Measurements from ENCODE around the gene EGFR. TPM values are rescaled to one million over a fixed set of nuclear protein-coding genes. Genes with fewer than 3 reads are reported as not detected.

The EGFR gene
- total RNA-seq, 1 donor, result under 0.01 TPM

DNA sequence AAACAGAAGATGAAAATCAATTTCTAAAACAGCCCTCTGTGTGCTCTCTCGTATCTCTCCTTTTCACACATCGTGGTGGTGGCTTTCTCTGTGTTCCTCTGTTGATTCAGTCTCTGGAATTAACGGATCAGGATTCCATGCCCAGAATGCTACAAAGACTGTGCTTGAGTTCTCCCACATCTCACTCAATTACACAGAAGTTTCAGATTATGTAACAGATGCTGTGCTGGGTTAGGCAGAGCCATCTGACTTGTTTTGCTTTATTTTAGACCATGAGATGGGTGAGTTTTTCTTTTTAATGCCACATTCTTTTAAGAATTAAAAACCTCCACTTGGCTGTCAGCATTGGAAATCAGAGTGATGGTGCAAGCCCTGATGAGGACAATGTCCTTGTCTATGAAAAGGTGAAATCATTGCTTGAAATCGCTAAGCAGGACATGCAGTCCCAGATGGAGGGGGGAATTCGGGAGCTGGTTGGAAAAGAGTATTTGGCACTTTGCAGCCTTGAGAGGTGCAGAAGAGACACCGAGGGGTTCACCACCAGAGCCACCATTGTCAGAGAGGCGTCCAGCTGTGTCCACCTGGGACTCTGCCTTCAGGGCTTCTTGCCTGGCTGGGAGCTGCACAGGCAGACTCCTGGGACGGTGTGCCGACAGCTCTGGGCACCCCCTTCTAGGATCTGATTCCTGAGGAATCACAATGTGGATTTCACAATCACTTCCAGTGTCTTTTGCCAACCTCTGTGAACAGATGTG lies 80.4 kb downstream of the EGFR start:
- DNase-seq (ENCODE audit: low read depth in 2 of 3, low spot score in 2 of 3), result no peak

DNA sequence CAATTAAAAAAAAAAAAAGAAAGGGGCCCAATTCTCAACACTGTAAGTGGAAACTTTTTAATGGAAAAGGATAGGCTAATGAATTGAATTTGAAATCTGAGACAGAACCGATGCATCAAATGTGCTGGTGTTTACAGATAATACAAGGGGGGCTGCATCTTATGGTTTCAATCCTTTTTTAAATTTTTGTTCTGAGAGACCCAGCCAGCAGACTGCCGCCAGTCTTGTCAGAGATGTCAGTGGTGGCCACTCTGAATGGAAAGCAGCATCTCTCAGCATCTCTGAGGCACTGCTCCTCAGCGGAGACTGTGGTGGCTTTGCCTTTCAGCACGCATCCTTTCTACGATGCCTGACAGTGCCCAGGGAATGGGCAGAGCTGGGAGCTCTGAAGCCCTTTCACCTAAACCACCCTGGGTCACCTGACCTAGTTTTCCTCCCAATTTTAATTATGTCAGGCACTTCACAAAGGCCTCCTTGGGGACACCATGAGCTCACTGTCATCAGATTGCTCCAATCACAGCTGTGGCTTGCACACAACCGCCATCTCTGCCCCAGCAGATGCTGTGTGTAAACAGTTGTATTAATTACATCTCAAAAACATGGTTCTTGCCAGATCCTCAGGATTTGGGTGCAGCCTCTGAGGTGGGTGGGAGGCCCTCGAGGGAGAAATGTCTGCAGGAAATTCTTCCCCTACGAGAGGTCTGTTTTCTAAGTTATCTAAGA lies 81.2 kb downstream of the EGFR start:
- DNase-seq (ENCODE audit: low read depth in 2 of 3, low spot score in 2 of 3), result no peak

DNA sequence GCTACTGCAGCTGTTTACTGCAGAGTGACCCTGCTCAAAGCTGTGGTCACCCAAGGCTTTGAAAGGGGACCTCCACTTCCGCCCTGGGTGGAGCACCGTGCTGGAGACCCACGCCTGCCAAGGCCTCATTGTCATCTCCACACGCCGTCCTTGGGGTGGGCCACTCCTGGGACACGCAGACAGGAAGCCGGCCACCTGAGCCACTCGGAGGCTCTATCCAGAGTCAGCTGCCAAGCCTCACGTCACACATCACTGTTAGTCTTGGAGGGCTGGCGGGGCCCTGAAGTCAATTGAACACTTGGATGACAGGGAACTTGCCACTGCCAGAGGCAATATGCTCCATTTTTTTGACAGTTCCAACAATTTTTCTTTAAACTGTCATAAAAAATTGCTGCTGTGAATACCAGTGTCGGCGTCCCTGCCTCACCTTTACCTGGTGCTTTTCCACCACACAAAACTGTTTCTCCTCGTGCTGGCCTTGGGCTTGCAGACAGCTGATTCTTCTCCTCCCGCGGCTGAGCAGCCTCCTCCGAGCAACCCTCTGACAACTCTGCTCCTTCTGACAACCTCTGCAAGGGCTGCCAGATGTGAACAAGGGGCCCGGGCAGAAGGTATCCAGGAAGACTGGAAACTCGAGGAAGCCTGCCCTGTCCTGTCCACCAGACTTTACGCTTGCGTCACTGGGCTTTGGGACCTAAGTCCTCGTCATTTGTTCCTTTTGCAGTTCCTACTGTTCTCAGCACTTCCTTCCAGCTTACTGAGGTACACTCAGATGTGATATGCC lies 81.9 kb downstream of the EGFR start:
- no peak for DNase-seq (ENCODE audit: low read depth in 2 of 3, low spot score in 2 of 3)

DNA sequence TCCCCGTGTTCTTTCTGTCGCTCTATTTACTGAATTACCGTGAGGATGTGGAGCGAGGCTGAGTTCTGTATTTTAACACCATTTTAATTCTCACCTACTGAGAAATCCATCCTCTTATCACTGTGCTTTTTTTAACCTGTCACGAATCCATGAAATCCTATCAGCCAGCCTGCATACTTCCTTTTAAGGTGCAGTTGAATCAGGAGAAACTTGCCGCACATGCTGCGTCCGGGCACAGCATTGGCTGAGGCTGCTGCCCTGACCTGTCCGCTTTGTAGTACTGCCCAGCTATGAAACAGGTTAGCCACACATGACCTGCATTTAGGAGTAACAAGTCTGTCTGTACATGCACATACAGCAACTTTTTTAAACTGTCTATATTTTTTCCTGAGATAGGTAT lies 82.5 kb downstream of the EGFR start:
- DNase-seq (ENCODE audit: low read depth in 2 of 3, low spot score in 2 of 3), result no peak

DNA sequence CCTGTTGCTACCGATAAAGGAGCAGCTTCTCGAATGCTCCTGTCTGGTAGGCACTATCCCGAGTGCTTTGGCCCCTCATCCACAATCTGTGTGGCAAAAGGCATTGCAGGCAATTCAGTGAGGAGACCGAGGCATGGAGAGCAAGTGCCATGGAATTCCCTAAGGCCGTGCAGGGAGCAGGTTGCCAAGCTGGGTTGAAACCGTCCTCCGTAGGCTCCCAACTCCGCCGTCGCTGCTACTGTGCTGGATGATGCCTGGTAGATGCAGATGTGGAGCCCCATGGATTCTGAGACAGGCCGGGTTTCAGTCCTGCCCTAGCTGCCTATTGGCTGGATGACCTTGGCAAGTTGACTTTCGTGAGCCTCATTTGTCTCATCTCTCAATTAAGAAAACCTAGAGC lies 85.3 kb downstream of the EGFR start:
- no peak for DNase-seq (ENCODE audit: low read depth in 2 of 3, low spot score in 2 of 3)

DNA sequence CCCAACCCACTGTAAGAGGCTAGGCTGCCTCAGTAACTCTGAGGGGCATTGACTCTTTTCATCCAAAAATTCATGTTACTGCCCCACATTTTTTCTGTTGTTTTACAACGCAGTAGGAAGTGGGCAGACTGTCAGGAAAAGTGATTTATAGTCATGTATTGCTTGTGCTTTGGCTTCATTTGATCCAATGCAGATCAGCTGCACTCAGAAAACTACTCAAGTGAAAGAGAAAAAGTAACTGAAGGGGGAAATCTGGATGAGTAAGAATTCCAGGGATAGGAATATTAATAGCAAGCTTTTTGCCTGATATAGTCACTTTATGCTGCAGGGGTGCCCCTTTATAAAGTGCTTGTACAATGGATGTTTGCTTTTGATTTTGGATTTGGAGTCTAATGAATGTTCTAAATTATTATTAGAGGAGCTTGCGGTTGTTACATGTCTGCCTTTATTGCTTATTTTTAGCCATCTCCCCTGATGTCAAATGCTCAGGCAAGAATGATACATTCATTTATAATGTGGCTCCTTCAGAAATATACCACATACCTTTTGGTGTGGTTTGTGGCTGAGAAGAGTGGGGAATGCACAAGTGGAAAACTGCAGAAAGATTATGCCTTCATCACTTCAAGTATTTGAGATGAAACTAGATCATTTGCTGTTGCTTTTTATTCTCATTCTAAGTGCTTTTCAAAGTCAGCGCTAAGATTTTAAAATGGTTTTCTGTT lies 86.1 kb downstream of the EGFR start:
- no peak for DNase-seq (ENCODE audit: low read depth in 2 of 3, low spot score in 2 of 3)

DNA sequence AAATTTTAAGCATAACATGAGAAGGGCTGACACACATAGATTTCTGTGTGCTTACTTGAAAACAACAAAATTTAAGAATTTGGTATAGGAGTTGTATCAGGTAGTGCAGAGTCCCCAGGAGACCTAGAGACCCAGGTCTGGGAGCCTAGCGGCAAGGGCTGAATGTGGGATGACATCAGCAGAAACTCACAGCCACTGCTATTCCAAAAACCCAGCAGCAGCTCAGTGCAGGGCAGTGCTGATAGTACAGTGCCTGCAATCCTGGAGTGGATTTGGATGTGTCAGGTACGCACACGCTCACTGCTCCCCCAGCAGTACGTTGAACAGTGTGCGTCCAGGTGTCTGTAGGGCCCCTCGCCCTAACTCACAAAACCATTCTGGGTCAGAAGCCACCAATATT lies 87.1 kb downstream of the EGFR start:
- DNase-seq (ENCODE audit: low read depth in 2 of 3, low spot score in 2 of 3), result no peak

DNA sequence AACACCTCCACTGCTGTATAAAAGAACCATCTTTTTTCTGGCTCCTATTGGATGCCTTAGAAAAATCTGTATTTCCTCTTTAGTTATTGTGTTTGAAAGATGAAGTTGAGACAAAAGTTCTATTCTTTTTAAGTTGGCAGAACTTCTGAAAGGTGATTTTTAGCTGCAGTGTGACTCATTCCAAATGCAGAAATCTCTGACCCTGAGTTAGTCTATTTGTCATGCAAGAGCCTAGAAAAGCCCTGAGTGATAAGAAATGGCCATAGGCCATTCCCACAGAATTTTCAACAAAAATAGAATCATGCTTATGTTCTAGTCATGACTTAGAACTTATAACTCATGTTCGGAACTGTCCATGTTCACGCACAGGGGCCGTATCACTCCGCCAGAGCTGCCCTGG lies 89.1 kb downstream of the EGFR start:
- no peak for DNase-seq (ENCODE audit: low read depth in 2 of 3, low spot score in 2 of 3)

DNA sequence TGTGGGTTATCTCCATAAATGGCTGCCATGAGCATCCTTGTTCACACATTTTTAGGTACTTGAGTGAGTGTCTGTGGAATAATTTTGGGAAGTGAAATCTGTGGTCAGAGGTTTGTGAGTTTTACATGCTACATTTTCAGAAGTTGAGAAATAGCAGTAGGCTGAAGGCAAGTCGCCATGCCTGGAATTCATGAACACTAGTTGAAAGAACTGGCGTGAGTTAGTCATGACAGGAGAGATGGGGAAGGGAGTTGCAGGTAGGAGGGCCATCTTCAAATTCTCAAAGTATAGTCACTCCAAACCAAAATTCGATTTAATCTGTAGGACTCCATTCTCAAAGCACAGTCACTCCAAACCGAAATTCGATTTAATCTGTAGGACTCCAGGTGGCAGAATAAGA lies 89.6 kb downstream of the EGFR start:
- DNase-seq (ENCODE audit: low read depth in 2 of 3, low spot score in 2 of 3), result no peak

DNA sequence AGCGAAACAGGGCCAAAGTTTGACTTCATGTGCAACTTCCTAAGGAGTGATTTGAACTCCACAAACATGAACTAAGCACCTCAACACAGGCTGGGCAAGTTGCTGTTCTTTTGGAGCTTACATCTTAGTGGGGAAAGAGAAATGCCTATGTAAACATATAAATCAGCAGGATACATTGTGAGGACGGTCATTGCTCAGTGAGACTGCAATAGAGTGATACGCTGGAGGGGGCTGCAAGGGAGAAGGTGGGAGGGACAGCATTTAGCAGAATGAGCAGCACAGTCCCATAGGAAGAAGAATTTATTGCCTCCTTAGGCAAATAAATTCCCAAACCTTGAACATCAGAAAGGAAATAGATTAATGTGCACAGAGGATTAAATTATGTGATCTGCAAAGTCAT lies 90.0 kb downstream of the EGFR start:
- DNase-seq (ENCODE audit: low read depth in 2 of 3, low spot score in 2 of 3), result no peak

DNA sequence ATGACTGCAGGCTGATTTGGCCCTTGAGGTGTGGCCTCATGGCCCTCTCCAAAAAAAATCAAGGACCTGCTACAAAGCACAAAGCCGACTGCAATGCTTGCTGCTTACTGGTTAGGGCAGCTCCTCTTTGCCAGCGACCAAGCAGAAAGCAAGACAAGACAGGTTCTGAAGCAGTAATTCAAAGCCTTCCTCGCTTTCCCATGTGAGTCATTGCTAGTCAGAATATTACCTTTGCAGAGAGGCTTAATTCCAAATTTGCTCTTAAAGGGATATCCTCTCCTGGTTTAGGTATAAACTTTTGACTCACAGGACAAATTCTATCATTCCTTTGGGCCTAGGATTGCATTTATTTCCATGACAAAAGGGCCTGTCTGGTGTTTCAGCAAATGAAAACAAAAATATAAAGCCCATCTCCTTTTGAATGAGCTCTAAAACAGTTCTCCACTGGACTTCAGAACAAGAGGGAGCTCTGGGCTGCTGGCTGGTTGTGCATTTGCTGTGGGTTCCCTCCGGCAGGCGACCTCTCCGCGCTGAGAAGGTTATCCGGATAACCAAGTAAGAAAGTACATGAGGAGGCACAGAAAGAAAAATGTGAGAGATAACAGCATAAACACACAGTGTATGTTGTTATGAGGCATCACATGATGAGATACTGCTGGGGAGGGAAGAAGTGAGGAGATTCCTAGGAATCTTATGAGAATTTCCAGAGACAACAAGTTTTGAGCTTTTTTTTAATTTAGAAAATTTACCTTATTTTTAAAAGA lies 90.8 kb downstream of the EGFR start:
- no peak for DNase-seq (ENCODE audit: low read depth in 2 of 3, low spot score in 2 of 3)

DNA sequence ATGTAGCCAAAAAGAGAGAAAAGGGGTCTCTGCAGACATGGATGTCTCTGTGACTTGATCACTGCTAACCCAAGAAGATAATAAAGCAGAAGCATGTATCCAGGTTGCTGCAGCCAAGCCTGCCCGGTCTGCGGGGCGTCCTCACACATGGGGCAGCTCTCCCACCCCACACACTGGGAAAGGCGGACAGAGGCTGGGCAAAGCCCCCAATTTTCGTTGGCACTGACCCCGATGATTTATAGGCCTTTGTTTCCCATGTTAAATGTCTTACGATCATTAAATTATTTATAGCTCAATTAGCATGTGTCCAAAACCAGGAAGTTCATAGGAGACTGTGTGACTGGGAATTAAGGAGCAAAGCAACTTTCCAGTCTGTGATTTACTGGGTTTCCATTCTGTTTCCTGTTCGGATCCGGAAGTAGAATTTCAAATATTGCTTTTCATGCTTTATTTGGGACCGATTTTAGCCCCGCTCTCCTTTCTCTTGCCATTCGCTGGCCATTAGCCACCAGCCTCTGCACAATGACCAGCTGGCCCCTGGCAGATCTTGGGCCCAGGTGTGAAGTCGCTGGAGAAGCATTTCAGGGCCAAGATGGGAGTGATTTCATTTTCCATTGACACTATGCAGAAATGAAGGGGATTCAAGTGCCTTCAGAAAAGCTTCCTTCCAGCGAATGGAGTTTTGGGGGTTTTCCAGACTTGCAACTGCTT lies 91.6 kb downstream of the EGFR start:
- DNase-seq (ENCODE audit: low read depth in 2 of 3, low spot score in 2 of 3), result no peak

DNA sequence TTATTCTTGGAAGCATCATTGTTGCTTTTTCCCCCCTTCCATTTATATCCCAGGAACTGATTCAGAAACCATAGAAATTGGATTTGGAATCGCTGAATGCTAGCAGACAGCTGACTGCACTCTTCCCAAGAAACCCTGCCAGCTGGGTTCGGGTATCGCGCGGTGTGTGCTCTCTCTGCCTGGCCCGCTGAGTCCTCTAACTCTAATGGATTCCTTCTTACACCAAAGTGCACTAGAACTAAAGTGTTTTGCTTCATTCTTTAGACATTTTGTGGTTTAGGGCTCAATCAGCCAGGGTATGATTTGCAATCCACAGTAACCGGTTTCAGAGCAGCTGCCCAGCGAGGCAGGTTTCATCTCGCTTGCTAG lies 92.2 kb downstream of the EGFR start:
- no peak for DNase-seq (ENCODE audit: low read depth in 2 of 3, low spot score in 2 of 3)

DNA sequence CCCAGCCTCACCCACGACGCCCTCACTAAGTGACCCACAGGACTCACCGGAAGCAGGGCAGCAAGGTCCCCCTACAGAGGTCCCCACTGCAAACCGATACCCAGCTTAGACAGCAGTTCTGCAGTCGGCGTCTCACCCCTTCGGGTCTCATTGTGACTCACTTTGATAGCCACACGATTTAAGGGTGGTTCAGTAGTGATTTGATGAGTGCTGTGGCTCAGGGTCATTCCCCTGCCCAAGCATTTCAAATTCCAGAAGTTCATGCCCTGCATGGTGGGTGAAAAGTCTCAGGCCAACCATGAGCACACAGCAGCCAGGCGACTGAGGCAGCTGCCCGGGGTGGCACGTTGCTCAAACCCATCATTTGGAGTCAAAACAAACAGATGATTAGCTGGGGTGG lies 93.2 kb downstream of the EGFR start:
- DNase-seq (ENCODE audit: low read depth in 2 of 3, low spot score in 2 of 3), result no peak

DNA sequence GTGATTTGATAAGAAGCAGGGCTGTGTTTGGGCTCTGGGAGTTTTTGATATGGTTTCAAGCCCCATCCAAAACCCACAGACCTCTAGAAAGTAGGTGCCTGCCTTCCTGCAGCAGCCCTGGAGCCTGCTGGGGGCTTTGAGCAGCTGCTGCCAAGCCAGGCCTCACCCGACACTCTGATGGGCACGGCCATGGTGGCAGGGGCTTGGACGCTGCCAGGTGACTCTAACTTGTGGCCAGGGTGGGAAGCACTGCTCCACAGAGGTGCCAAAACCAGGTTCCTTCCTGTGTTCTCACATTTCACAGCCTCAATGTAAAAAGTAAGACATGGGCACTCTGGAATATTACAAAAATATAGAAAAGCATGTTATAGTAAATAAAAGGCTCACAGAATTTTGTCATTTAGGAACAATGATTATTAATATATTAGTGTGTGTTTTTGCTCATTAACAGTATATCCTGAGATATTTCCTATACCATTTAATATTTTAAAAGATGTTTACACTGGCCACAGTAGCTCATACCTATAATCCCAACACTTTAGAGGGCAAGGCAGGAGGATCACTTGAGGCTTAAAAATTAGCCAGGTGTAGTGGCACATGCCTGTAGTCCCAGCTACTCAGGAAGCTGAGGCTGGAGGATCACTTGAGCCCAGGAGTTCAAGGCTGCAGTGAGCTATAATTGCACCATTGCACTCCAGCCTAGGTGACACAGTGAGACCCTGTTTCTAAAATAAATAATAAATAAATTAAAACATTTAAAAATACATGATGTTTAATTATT lies 95.1 kb downstream of the EGFR start:
- no peak for DNase-seq (ENCODE audit: low read depth in 2 of 3, low spot score in 2 of 3)

DNA sequence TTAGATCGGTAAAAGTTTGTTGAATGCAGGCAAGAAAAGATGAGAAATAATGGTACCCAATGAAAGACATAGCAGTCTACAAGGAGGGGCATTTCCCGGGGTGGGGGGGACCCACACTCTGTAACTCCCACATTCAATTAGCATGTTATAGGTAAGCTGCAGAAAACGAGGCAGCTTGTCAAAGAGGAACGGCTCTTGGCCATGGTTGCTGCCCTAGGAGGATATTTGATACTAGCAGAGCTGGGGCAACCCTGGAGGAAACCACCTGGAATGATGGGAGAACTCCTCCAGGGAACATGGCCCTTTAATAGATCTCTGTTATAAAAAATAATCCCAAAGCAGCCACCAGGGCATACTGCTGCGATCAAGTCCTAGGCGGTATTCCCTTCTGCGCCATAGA lies 98.5 kb downstream of the EGFR start:
- no peak for DNase-seq (ENCODE audit: low read depth in 2 of 3, low spot score in 2 of 3)

DNA sequence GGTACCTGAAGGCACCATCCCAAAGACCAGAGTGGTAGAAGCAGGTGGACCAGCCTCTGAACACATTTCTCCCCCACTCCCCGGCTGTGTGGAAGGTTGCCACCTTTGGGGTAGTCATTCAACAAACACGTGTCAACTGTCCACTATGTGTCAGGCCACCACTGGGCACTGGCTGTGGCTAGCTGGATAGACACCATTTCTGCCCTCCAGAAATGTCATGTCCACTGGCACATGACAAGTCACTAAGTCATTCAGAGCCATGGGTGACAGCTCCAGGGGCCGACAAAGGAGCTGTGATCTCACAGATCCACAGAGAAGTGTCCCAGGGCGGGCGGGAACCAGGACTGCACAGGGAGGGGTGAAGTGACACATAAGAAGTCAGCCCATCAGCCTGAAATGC lies 99.6 kb downstream of the EGFR start:
- no peak for DNase-seq (ENCODE audit: low read depth in 2 of 3, low spot score in 2 of 3)

DNA sequence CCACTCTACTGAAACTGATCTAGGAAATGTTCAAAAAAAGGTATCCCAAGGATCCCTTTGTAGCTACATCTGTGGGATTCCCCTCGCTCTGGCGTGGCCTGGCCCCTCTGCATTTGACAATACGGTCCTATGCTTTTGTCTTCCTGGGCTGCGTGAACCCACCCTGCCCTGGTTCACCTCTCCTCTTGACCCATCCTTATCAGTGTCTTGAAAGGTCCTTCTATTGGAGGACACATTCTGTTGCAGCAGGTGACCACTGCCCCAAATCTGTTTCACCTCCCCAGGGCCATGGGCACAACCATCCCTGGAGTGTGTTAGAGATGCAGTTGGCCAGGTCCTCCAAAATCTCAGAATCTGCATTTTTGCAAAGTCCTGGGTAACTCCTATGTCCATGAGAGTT lies 100.8 kb downstream of the EGFR start:
- no peak for DNase-seq (ENCODE audit: low read depth in 2 of 3, low spot score in 2 of 3)

DNA sequence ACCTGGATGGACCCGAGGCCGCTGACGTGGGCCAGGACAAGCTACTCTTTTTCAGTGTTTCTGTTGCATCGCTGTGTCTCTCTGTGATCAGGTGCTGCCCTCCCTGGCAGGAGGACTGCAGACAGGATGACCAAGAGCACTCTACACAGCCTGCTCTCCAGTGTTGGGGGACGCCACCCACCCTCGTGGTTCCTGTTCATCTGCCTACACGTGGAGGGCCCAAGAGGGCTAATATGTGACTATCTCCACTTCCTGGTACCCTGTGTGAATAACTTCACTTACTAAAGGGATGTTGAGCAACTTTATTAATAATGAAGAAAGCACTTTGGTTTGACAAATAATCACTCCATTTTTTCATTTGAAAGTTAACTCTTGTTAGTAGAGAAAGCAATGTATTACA lies 101.3 kb downstream of the EGFR start:
- no peak for DNase-seq (ENCODE audit: low read depth in 2 of 3, low spot score in 2 of 3)
